IPS-20b (cell line): ENCODE results near the gene GULP1.

Experiments
- H3K27ac ChIP-seq: one replicate; pipeline ENCODE4 v1.5.1; 2013; ENCODE audit warnings: low read length
- H3K27me3 ChIP-seq: 2 replicates; pipeline ENCODE4 v1.6.1; 2013; ENCODE audit warnings: mild to moderate bottlenecking, low read length, inconsistent platforms; ENCODE audit not compliant: insufficient read depth
- H3K36me3 ChIP-seq: 2 replicates; pipeline ENCODE4 v1.6.1; 2013; ENCODE audit warnings: low read depth, mild to moderate bottlenecking, inconsistent platforms, low read length, moderate library complexity; ENCODE audit not compliant: insufficient read depth
- H3K4me1 ChIP-seq: 2 replicates; pipeline ENCODE4 v1.6.1; 2013; ENCODE audit warnings: mild to moderate bottlenecking, control low read depth, inconsistent platforms, low read length, moderate library complexity; ENCODE audit not compliant: insufficient read depth
- H3K4me3 ChIP-seq: 2 replicates; pipeline ENCODE4 v1.5.1; 2013; ENCODE audit warnings: mild to moderate bottlenecking, low read length, inconsistent platforms
- H3K9ac ChIP-seq: 2 replicates; pipeline ENCODE4 v1.6.1; 2013; ENCODE audit warnings: low read depth, mild to moderate bottlenecking, inconsistent platforms, low read length, moderate library complexity
- H3K9me3 ChIP-seq: 2 replicates; pipeline ENCODE4 v1.6.1; 2013; ENCODE audit warnings: mild to moderate bottlenecking, low read depth, low read length, inconsistent platforms; ENCODE audit not compliant: insufficient read depth

Gene GULP1

GRCh38 chr2:188495969-188496431, 204.3 kb downstream of the GULP1 start:
- peaks cover 10% of the 10 kb centered on the region; the same call in 1 of the 2 replicates for H3K4me1 ChIP-seq
- H3K27me3 ChIP-seq: no peaks in the 10 kb centered on the region
- H3K9ac ChIP-seq: no peak overlapping the region
- no peaks in the 10 kb centered on the region for H3K9me3 ChIP-seq
- peaks cover 20% of the 10 kb centered on the region; the same call in 1 of the 2 replicates for H3K36me3 ChIP-seq
- no peak overlapping the region for H3K4me3 ChIP-seq
- H3K27ac ChIP-seq: no peak overlapping the region

GRCh38 chr2:188497726-188498125, 206.1 kb downstream of the GULP1 start:
- Histone ChIP-seq H3K36me3 (peaks cover 7% of the 10 kb centered on the region; the same call in 1 of the 2 replicates), H3K9ac (no peak overlapping the region), H3K9me3 (no peaks in the 10 kb centered on the region), H3K27me3 (no peaks in the 10 kb centered on the region), H3K4me1 (no peaks in the 10 kb centered on the region), H3K4me3 (no peak overlapping the region), H3K27ac (no peak overlapping the region)

GRCh38 chr2:188503975-188504374, 212.3 kb downstream of the GULP1 start:
- H3K4me1 ChIP-seq: peaks cover 11% of the 10 kb centered on the region; the same call in 1 of the 2 replicates
- H3K9ac ChIP-seq: no peak overlapping the region
- H3K9me3 ChIP-seq: no peaks in the 10 kb centered on the region
- H3K27ac ChIP-seq: no peak overlapping the region
- H3K27me3 ChIP-seq: no peaks in the 10 kb centered on the region
- H3K36me3 ChIP-seq: no peaks in the 10 kb centered on the region
- no peak overlapping the region for H3K4me3 ChIP-seq

- peaks cover 11% of the 10 kb centered on the region; the same call in 1 of the 2 replicates for H3K4me1 ChIP-seq
- H3K27ac ChIP-seq: no peak overlapping the region
- no peaks in the 10 kb centered on the region for H3K9me3 ChIP-seq
- H3K36me3 ChIP-seq: no peaks in the 10 kb centered on the region
- H3K4me3 ChIP-seq: no peak overlapping the region
- H3K27me3 ChIP-seq: no peaks in the 10 kb centered on the region
- H3K9ac ChIP-seq: no peak overlapping the region
Measured at GRCh38 chr2:188506843-188507242, 215.2 kb downstream of the GULP1 start.

- H3K27ac ChIP-seq: no peak overlapping the region
- no peak overlapping the region for H3K4me3 ChIP-seq
- H3K36me3 ChIP-seq: no peaks in the 10 kb centered on the region
- peaks cover 7% of the 10 kb centered on the region; the same call in 1 of the 2 replicates for H3K4me1 ChIP-seq
- no peaks in the 10 kb centered on the region for H3K27me3 ChIP-seq
- H3K9me3 ChIP-seq: no peaks in the 10 kb centered on the region
- no peak overlapping the region for H3K9ac ChIP-seq
Measured at GRCh38 chr2:188511346-188511745, 219.7 kb downstream of the GULP1 start.

GRCh38 chr2:188512456-188512855, 220.8 kb downstream of the GULP1 start:
- H3K27me3 ChIP-seq: no peaks in the 10 kb centered on the region
- H3K4me1 ChIP-seq: peaks cover 3% of the 10 kb centered on the region; the same call in 1 of the 2 replicates
- no peaks in the 10 kb centered on the region for H3K36me3 ChIP-seq
- no peak overlapping the region for H3K9ac ChIP-seq
- H3K27ac ChIP-seq: no peak overlapping the region
- H3K9me3 ChIP-seq: no peaks in the 10 kb centered on the region
- no peak overlapping the region for H3K4me3 ChIP-seq

- no peak overlapping the region for H3K9ac ChIP-seq
- no peak overlapping the region for H3K4me3 ChIP-seq
- H3K27me3 ChIP-seq: no peaks in the 10 kb centered on the region
- H3K27ac ChIP-seq: no peak overlapping the region
- H3K36me3 ChIP-seq: no peaks in the 10 kb centered on the region
- no peaks in the 10 kb centered on the region for H3K9me3 ChIP-seq
- H3K4me1 ChIP-seq: peaks cover 10% of the 10 kb centered on the region; the same call in 1 of the 2 replicates
Measured at GRCh38 chr2:188515918-188516317, 224.2 kb downstream of the GULP1 start.

- Histone ChIP-seq H3K9ac (no peak overlapping the region), H3K27me3 (no peaks in the 10 kb centered on the region), H3K27ac (no peak overlapping the region), H3K4me1 (peaks cover 10% of the 10 kb centered on the region; the same call in 1 of the 2 replicates), H3K4me3 (no peak overlapping the region), H3K36me3 (no peaks in the 10 kb centered on the region), H3K9me3 (no peaks in the 10 kb centered on the region)
Measured at GRCh38 chr2:188517549-188518215, 226.0 kb downstream of the GULP1 start.

GRCh38 chr2:188518381-188518780, 226.7 kb downstream of the GULP1 start:
- Histone ChIP-seq H3K27ac (no peak overlapping the region), H3K36me3 (no peaks in the 10 kb centered on the region), H3K9ac (no peak overlapping the region), H3K4me1 (peaks cover 10% of the 10 kb centered on the region; the same call in 1 of the 2 replicates), H3K27me3 (no peaks in the 10 kb centered on the region), H3K4me3 (no peak overlapping the region), H3K9me3 (no peaks in the 10 kb centered on the region)

- Histone ChIP-seq H3K27me3 (no peaks in the 10 kb centered on the region), H3K27ac (no peak overlapping the region), H3K36me3 (no peaks in the 10 kb centered on the region), H3K9ac (no peak overlapping the region), H3K9me3 (no peaks in the 10 kb centered on the region), H3K4me1 (peaks cover 10% of the 10 kb centered on the region; the same call in 1 of the 2 replicates), H3K4me3 (no peak overlapping the region)
Measured at GRCh38 chr2:188519136-188519535, 227.5 kb downstream of the GULP1 start.

- Histone ChIP-seq H3K27ac (no peak overlapping the region), H3K4me3 (no peak overlapping the region), H3K36me3 (no peaks in the 10 kb centered on the region), H3K9me3 (no peaks in the 10 kb centered on the region), H3K27me3 (no peaks in the 10 kb centered on the region), H3K4me1 (peaks cover 6% of the 10 kb centered on the region; the same call in 1 of the 2 replicates), H3K9ac (no peak overlapping the region)
Measured at GRCh38 chr2:188522517-188522916, 230.8 kb downstream of the GULP1 start.

GRCh38 chr2:188523919-188524318, 232.2 kb downstream of the GULP1 start:
- no peak overlapping the region for H3K9ac ChIP-seq
- no peak overlapping the region for H3K27ac ChIP-seq
- H3K4me3 ChIP-seq: no peak overlapping the region
- H3K9me3 ChIP-seq: no peaks in the 10 kb centered on the region
- H3K27me3 ChIP-seq: no peaks in the 10 kb centered on the region
- peaks cover 8% of the 10 kb centered on the region for H3K36me3 ChIP-seq
- H3K4me1 ChIP-seq: no peaks in the 10 kb centered on the region
